DMS 273 treated with DMSO at 0.1 percent for 48 hours (cell line): Measurements from ENCODE around the gene FKBP2.

Experiments used
- DNase-seq: peaks from one replicate; lab custom pipeline; 2025; lab: John Stamatoyannopoulos, UW

Gene FKBP2

DNA sequence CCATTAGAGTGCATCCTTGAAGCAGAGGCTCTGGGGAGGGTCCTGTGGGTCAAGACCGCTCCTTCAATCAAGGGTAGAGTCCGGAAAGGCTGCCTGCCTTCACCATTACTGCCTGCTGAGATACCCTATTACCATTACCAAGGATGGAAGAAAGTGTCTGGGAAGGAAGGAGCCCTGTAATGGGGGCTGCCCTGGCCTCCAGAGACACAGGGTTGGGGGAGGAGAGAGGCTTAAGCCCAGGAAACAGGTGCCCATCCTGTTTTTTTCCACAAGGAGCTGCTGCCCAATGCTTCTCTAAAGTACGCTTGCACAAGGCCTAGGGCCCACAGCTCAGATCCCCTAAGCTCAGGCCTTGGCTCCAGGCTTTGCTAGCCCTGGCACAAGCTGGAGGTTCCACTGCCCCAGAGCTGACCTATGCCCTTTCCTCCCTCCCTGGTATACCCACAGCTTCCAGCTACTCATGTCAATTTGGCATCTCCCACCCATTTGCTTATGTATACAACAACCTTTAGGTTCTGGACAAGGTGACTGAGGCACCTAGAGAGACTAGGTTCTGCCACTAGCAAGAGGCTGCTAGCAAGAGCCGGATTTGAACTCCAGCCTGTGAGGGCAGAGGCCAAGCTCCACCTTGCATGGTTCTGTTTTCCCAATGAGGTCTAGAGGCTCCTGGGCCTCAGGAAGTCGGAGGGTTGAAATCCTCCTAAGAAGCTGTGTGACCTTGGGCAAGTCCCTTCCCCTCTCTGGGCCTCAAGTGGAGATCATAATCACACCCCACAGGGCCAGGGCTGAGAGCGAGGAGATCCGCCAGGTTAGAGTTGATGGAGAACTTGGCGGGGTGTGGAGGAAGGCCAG, 8.9 kb downstream of the FKBP2 start:
- DNase-seq, result no peak

DNA sequence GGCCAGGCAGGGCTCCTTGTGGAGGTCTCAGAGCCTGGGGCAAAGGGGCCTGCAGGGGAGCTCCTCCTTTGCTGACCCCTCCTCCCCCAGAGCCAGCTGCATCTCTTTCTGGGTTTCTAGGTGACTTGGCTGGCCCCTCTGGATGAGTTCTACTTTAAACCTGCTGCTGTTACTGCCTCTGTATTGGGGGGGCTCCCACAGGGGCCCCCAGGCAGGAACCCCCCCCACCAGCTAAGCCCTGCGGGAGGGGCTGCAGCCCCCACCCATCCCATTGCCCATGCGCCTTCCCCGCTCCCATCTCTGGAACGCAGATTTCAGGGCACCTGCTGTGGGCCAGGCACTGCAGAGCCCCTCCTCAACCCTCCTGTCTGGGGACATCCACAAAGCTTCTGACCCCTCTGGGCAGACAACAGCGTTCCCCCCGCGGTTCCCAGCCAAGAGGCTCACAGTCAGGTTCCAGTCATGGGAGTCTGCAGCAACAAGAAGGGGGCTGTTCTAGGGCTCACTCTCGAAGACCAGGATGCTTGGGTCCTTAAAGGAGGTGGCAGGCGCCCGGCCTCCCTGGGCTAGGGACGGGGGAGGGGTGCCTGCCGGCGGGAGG, 9.6 kb downstream of the FKBP2 start:
- no peak for DNase-seq

DNA sequence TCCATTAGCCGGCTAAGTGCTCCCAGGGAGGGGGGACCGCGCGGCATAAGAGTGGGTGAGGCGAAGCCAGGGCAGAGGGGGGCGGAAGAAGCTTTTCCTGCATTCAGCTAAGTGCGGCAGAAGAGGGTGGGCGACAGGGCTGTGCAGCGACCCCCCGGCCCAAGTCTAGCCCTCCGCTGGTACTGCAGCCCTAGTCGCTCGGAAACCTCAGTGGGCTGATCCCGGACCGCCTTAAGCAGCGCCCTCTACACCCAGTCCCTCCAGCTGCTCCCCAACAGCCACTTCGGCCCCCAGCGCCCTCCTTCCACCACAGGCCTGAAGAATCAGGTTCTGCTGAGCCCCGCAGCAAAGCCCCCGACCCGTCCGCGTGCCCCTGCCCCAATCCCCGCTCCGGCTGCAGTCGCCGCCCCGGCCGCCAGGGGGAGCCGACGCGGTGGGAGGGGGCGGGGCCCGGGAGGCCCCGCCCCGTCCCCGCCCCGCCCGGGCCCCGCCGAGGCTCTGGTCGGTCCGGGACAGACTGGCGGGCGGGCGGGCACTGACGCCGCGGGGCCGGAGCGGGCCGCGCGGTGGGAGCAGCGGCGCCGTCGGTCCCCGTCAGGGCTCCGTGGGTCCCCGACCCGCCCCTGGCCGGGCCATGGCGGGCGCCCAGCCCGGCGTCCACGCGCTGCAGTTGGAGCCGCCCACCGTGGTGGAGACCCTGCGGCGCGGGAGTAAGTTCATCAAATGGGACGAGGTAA, 10.3 kb downstream of the FKBP2 start, which contains the start of gene PLCB3:
TSS of gene PLCB3 (plus strand) at position 515 of the 737 bp plus-strand sequence. CDS start at position 635, 120 bp downstream.
- no peak for DNase-seq

DNA sequence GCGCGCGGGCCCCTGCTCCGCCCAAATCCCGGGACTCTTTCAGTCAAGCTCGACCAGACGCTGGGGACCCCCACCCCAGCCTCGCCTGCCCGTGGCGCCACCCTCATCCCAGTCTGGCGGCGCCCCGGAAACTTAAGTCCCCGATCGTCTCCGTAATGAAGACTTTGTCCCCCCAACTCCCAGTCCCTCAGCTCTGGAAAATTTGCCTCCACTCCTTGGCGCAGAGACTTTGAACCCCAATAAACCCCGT, 10.8 kb downstream of the FKBP2 start:
- no peak for DNase-seq

DNA sequence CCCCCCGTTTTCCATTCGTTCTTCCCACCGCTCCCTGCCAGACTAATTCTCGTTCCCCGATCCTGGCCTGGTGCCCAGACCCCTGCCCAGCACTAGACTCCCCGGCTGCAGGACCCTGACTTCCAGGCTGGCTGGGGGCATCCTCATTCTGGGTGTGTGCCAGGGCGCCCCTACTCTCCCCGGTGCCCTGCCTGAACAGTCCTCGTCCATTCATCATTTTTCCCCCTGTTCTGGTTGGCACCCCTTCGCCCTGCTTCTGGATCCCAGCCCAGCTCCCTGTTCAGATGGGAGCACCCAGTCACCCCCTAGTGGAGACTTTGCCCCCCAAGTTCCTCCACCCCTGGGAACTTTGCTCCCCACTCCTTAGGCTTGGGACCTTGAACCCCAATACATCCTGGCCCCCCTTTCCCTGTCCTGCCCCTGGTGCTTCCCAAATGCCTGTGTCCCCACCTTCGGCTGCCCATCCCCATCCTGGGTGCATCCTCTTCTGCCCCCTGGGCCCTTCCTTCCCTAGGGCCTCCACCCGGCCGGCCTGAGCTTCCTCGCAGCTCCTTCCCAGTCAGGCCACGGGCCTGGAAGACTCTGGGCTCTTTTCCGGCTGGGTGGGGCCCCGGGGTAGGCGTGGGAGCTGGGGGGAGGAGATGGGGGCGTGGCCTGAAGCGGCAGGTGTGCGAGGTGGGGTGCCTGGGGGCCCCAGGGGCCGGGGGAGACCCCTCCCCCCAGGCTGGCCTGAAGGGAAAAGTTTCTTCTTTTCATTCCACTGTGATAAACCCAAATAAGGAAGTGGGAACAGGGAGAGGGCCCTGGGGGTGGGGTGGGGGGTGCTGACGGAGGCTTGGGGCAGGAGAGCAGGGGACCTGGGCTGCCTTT, 11.3 kb downstream of the FKBP2 start:
- no peak for DNase-seq

DNA sequence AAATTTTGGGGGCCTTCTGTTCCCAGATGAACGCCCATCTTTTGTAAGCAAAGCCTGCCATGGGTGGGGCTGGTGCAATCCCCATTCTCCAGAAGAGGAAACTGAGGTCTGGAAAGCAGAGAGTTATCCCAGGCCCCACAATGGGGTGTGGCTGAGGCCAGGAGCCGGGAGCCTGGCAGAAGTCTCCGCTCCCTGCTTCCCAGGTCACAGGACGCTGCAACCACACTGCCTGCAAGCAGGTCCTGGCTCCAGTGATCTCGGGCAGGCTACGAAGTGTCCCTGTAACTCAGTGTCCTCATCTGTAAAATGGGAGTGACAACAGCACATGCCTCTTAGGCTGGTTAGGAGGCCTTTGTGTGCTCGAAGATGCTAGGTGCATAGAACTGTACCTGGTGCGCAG, 12.1 kb downstream of the FKBP2 start:
- no peak for DNase-seq

DNA sequence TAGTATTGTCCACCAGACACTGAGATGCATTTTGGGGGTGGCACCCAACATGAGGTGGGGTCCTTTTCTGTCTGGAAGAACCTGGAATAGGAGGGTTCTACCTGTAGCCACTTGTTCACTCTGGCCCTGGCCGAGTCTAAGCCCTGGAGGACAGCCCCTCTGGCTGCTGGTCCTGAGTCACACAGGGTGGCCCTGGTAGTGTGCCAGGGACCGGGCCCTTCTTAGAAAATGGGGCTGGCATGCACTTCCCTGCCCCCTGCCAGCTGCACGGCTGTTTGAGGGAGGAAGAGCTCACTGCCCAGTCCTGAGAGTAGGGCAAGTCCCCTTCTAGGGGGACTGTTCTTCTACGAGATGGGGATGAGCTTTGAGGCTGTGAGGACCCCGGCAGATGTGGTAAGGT, 12.6 kb downstream of the FKBP2 start:
- DNase-seq, result no peak

DNA sequence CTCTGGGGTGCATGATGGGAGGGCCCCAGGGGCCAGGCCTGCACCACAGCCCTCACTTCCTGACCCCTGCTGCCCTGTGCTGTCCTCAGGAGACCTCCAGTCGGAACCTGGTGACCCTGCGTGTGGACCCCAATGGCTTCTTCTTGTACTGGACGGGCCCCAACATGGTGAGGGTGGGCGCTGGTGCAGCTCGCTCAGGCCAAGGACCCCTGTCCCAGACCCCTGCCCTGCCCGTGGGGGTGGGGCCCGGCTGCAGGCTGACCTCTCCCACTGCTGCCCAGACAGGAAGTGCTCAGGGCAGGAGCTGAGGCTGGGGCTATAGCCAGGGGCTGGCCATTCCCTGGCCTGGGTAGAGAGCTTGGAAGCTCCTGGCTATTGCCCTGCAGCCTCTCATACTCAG, 13.4 kb downstream of the FKBP2 start:
- DNase-seq, result no peak

DNA sequence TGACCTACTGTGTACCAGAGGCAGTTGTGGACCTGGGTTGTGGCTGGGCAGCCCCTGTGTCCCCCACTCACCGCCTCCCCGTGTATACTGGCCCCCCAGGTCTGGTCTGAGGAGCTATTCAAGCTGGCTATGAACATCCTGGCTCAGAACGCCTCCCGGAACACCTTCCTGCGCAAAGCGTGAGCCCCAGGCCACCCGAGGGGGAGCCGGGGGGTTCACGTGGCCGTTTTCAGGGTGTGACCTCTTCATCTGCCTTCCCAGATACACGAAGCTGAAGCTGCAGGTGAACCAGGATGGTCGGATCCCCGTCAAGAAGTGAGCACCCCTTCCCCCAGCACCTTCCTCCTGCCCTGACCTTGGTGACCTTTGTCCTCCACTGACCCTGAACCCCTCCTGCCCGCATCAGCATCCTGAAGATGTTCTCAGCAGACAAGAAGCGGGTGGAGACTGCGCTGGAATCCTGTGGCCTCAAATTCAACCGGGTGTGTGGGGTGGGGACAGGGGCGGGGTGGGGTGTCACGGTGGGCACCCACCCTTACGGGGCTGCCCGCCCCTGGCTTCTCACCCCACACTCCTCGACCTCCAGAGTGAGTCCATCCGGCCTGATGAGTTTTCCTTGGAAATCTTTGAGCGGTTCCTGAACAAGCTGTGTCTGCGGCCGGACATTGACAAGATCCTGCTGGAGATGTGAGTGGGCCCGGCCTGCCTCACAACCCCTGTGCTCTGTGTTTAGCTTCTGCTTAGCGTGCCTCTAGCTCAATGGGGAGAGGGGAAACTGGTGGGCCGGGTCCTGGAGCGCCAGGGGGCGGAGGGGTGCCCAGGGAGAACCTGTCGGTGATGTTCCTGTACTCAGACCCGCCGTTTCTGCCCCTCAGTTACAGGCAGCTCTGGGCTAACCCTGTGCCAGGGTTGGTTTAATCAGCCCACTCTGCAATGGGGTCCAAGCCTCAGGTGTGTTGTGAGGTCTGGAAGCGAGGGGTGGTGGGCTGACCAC, 14.5 kb downstream of the FKBP2 start:
- DNase-seq, result no peak

DNA sequence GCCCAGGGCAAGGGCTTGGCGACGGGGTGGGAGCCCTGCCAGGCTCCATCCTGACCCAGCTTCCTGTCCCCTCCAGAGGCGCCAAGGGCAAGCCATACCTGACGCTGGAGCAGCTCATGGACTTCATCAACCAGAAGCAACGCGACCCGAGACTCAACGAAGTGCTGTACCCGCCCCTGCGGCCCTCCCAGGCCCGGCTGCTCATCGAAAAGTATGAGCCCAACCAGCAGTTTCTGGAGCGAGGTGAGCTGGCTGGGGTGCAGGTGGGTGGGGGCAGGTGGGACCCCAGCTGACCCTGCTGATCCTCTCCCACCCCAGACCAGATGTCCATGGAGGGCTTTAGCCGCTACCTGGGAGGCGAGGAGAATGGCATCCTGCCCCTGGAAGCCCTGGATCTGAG, 15.4 kb downstream of the FKBP2 start:
- no peak for DNase-seq

DNA sequence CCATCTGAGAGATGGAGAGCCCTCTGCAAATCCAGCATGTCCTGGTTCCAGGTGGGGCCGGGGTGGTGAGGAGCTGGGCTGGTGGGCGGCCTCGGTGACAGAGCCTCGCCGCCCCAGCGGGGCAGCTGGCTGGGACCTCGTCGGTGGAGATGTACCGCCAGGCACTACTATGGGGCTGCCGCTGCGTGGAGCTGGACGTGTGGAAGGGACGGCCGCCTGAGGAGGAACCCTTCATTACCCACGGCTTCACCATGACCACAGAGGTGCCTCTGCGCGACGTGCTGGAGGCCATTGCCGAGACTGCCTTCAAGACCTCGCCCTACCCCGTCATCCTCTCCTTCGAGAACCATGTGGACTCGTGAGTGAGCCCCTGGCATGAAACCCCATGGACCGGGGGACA, 17.5 kb downstream of the FKBP2 start:
- DNase-seq, result no peak

DNA sequence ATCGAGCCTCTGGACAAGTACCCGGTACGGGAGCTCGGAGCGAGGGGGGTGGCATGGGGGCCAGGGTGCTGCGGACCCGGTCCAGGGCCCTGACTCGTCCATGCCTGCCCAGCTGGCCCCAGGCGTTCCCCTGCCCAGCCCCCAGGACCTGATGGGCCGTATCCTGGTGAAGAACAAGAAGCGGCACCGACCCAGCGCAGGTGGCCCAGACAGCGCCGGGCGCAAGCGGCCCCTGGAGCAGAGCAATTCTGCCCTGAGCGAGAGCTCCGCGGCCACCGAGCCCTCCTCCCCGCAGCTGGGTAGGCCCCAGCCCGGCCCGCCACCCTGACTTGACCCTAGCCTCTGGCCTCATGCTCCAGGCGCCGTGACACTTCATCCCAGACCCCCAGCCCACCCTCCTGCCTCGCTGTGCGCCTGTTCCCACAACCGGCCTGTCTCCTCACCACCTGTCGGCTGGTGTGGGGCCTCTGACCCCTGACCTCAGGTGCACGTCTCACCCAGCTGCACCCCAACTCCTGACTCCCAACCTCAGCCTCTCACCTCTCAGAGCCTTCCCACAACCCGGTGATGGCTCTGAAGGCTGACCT, 18.1 kb downstream of the FKBP2 start:
- DNase-seq, result no peak

DNA sequence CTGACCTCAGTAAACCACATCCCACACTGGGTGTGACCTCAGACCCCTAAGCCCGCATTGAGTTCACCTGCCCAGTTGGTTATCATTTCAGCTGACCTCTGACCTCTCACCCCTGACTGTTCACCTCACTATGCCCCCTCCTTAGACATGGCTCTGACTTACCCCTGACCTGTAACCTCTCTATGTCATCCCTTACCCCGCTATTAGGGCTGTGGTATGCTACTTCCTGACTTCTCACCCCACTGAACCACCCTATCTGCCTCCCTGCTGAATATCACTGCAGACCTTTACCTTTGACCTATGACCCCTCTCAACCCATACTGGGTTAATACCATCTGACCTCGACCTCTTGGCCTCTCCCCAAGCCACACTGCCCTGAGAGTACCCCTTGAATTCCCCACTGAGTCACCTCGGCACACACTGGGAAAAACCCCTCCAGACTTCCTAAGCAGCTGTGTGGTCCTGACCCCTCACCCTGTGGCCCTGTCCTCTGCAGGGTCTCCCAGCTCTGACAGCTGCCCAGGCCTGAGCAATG, 18.7 kb downstream of the FKBP2 start:
- no peak for DNase-seq

DNA sequence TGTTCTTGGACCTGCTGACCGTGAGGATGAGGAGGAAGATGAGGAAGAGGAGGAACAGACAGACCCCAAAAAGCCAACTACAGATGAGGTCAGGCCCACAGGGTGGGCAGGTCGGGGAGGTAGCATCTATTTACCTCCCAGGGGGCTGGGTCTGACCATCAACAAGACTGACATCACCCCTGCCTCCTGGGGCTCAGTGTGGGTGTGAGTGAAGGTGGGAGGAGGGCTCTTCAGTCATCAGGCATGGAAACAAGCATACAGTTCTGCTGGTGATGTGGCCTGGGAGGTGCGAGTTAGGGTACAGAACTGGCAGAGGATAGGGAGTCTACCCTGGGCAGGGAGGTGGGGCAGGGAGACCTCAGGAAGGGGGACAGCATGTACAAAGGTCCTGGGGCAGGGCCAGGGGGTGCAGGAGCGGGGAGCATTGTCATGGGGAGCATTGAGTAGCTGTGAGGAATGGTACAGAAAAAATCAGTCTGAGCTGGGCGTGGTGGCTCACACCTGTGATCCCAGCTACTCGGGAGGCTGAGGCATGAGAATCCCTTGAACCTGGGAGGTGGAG, 19.3 kb downstream of the FKBP2 start:
- no peak for DNase-seq

DNA sequence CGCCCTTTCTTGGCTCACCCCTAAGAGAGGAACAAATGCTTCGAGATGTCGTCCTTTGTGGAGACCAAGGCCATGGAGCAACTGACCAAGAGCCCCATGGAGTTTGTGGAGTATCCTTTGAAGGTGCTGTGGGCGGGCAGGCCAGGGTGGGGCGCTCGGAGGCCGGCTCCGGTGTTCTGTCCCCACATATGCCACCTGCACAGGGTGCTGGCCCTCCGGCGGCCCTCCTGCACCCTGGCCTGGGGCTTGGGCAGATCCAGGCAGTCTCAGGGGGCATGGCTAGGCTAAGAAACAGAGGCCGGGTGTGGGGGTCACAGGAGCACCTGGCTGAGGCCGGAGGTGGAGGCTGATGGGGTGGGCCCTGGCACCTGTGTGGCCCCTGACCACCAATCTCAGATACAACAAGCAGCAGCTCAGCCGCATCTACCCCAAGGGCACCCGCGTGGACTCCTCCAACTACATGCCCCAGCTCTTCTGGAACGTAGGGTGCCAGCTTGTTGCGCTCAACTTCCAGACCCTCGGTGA, 20.7 kb downstream of the FKBP2 start:
- no peak for DNase-seq

DNA sequence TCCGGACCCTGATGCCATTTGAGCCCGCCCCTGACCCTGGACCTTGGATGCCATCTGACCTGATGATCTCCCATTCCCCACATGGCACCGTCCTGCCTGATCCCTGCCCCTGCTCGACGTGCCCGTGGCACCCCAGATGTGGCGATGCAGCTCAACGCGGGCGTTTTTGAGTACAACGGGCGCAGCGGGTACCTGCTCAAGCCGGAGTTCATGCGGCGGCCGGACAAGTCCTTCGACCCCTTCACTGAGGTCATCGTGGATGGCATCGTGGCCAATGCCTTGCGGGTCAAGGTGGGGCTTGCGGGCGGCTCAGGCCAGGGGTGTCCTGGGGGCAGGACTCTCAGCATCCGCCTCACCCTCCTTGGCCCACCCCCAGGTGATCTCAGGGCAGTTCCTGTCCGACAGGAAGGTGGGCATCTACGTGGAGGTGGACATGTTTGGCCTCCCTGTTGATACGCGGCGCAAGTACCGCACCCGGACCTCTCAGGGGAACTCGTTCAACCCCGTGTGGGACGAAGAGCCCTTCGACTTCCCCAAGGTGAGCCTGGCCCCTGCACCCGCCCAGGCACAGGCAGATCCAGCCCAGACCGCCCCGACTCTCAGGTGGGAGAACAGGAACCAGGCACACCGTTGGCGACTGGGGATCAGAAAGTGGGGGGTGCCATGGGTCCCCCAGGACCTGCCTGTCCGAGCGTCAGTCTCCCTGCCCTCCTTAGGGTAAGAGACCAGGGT, 21.5 kb downstream of the FKBP2 start:
- no peak for DNase-seq

DNA sequence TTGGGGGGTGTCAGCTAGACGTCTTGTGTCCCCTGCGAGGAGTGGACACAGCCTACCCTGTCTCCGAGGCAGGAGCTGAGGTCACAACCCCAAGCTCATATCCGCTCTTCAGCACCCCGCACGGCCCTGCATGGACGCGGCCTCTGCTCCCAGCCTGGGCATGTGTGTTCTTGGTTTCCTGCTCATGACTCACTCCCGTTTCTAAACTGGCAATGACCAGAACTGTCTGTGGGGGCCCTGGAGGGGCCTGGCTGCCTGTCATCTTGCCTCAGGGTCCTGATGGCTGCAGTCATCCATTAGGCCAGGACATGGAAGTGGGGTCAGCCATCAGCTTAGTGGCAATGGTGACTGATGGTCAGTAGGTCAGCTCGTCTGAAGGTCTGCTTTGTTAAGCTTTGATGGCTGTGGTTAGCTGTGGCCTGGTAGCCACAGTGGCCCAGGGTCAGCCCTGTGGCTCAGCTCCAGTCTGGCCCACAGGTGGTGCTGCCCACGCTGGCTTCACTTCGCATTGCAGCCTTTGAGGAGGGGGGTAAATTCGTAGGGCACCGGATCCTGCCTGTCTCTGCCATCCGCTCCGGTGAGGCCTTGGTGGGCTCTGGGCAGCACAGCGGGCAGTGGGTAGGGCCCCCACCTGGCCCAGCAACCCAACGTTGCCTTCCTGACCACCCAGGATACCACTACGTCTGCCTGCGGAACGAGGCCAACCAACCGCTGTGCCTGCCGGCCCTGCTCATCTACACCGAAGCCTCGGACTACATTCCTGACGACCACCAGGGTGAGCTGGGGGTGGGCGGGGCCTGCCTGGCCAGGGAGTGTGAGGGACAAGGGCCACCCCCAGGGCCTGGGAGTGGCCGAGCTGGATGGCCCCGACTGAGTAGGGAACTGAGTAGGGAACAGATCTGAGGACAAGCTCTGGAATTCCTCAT, 22.4 kb downstream of the FKBP2 start:
- no peak for DNase-seq

DNA sequence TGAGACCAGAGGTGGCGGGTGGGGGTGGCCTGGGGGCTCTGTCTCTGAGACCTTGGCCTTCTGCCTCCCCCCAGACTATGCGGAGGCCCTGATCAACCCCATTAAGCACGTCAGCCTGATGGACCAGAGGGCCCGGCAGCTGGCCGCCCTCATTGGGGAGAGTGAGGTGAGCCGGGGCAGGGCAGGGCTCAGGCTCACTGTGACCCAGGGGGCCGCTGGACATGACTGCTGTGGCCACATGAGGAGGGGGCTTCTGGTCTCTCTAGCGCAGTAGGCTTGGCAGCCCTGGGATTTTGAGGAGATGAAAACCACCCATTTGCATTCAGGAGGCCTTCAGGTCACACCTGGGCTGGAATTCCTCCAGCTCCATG, 23.0 kb downstream of the FKBP2 start:
- DNase-seq, result no peak
